Gastrocnemius medialis (tissue), 4 donors: ENCODE results near the gene NATD1. TPM values are rescaled to one million over a fixed set of nuclear protein-coding genes. Genes with fewer than 3 reads are reported as not detected.
A peak's percentile ranks its signal among the peaks of the same experiment; 100 is the strongest.

Experiments used
- ATAC-seq, 2 donors: fragments of 150-250 bp; one replicate each; pipeline ENCODE4 v1.9.1; 2016
- DNase-seq, 2 donors: peaks; one replicate each; pipeline ENCODE4 v3.0.0-alpha.2; 2019
- H3K27ac ChIP-seq, 4 donors: fragments of 200-600 bp; sonication (generic); 1 replicate in 1 of 4; 2 replicates in 3 of 4; pipeline ENCODE4 v1.5.1; 2016 to 2018; ENCODE audit warnings: mild to moderate bottlenecking in 2 of 4, moderate library complexity in 1 of 4
- H3K27me3 ChIP-seq, 3 donors: fragments of 200-600 bp; sonication (generic) in 2 of 3; 1 replicate in 1 of 3; 2 replicates in 2 of 3; pipeline versions ENCODE4 v1.5.1 to v1.6.0; 2016 to 2019; ENCODE audit warnings: mild to moderate bottlenecking in 1 of 3, moderate library complexity in 1 of 3
- H3K36me3 ChIP-seq, 2 donors: fragments of 200-600 bp; sonication (generic) in 1 of 2; one replicate each; pipeline ENCODE4 v1.5.1; 2017 to 2018
- H3K4me1 ChIP-seq, 2 donors: fragments of 200-600 bp; sonication (generic) in 1 of 2; one replicate each; pipeline ENCODE4 v1.5.1; 2016 to 2017; ENCODE audit warnings: mild to moderate bottlenecking in 2 of 2
- H3K4me3 ChIP-seq, 4 donors: fragments of 200-600 bp; sonication (generic) in 3 of 4; 1 replicate in 1 of 4; 2 replicates in 3 of 4; pipeline ENCODE4 v1.5.1; 2016 to 2019; ENCODE audit warnings: mild to moderate bottlenecking in 2 of 4
- H3K9me3 ChIP-seq, 3 donors: fragments of 200-600 bp; sonication (generic) in 2 of 3; 1 replicate in 1 of 3; 2 replicates in 2 of 3; pipeline ENCODE4 v1.5.1; 2016 to 2019
- POLR2A ChIP-seq, 2 donors: fragments of 450-650 bp; IDR thresholded peaks; one replicate each; pipeline ENCODE4 v1.6.1; 2017; ENCODE audit warnings: antibody characterized with exemption in 2 of 2, mild to moderate bottlenecking in 2 of 2, moderate library complexity in 2 of 2
- in situ Hi-C, 4 donors: fragments of 200-750 bp; cut with MboI; loops; one replicate each; pipeline versions ENCODE4 v1.15.0 to v1.8.0; 2017; ENCODE audit warnings: low sequenced_read_pairs in 4 of 4
- intact Hi-C: fragments of 100-400 bp; cut with DNase I; formaldehyde crosslinking; loops from one replicate; pipeline ENCODE4 v1.15.1; 2023; ENCODE audit warnings: low total_unique reads
- total RNA-seq, 4 donors: library from RNA; depleted of rRNA; stranded (reverse); fragments of >200 nt; gene quantifications; one replicate each; pipeline versions ENCODE4 v1.1.0 to v1.2.3, GENCODE V29; 2016
- TF ChIP-seq, protein P1 (sequence below), 5 experiments: fragments of 450-650 bp in 3 of 5; fragments of 200-600 bp in 2 of 5; sonication (generic) in 2 of 5; IDR thresholded peaks in 4 of 5; conservative IDR thresholded peaks in 1 of 5; 1 replicate in 4 of 5; 2 replicates in 1 of 5; pipeline ENCODE4 v1.5.1; 2016 to 2019; ENCODE audit warnings: antibody characterized with exemption in 5 of 5, mild to moderate bottlenecking in 3 of 5, moderate library complexity in 3 of 5

The NATD1 gene
- total RNA-seq, 4 donors from 2014 or later = 10.1 to 21.2 (median 15.5) TPM

- H3K9me3 ChIP-seq = no peaks in the 10 kb centered on the region
- H3K27me3 ChIP-seq = no peaks in the 10 kb centered on the region
- in situ Hi-C loops (no loop called here), intact Hi-C loops (loop anchor here (2.0 kb wide), 3 partner anchors 25 to 89 kb away; no protein-coding TSS in a partner anchor)
- no peak for DNase-seq
- peaks cover 39 to 43% of the 10 kb centered on the region in 2 donors for H3K4me1 ChIP-seq
- no peak for TF ChIP-seq POLR2A (IDR thresholded peaks at IDR 0.05)
- TF ChIP-seq, protein P1, sequence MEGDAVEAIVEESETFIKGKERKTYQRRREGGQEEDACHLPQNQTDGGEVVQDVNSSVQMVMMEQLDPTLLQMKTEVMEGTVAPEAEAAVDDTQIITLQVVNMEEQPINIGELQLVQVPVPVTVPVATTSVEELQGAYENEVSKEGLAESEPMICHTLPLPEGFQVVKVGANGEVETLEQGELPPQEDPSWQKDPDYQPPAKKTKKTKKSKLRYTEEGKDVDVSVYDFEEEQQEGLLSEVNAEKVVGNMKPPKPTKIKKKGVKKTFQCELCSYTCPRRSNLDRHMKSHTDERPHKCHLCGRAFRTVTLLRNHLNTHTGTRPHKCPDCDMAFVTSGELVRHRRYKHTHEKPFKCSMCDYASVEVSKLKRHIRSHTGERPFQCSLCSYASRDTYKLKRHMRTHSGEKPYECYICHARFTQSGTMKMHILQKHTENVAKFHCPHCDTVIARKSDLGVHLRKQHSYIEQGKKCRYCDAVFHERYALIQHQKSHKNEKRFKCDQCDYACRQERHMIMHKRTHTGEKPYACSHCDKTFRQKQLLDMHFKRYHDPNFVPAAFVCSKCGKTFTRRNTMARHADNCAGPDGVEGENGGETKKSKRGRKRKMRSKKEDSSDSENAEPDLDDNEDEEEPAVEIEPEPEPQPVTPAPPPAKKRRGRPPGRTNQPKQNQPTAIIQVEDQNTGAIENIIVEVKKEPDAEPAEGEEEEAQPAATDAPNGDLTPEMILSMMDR (IDR thresholded peaks at IDR 0.05 in 4 of 5, conservative IDR thresholded peaks at IDR 0.05 in 1 of 5) = no peak
- H3K4me3 ChIP-seq = peak overlapping the region; percentile 65 to 78 (median 70)
- H3K27ac ChIP-seq = peak overlapping the region; percentile 76 to 94 (median 92)
- peak; percentile 4 to 5 for ATAC-seq
- no peaks in the 10 kb centered on the region for H3K36me3 ChIP-seq
Measured at GRCh38 chr17:21253646-21254441, 634 bp upstream of the NATD1 start.

DNA sequence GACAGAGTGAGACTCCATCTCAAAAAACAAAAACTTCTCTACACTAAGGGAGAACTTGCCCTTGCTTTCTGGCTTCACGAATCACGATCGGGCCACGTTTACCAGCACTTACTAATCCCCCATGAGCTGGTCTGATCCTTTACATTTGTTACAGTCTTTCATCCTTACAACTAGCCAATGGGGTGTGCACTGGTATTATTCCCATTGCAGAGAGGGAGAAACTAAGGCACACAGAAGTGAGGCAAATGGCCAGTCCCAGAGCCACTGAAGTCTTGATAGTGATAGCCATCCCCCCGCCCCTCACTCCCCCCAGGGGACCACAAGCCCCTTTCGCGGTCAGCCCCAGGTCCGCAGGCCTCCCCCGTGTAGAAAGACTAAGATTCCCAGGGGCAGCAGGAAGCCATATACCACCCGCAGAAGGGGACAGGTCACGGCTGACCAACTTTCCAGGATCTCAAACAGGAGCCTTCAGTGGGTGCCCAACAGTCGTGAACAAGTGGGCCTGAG, 868 bp downstream of the NATD1 start:
- peaks cover 49 to 57% of the 10 kb centered on the region in 2 donors for H3K4me1 ChIP-seq
- H3K27me3 ChIP-seq = no peaks in the 10 kb centered on the region
- H3K36me3 ChIP-seq = no peaks in the 10 kb centered on the region
- in situ Hi-C loops = no loop called here
- H3K27ac ChIP-seq = peak overlapping the region; percentile 89 to 95 (median 92)
- no peaks in the 10 kb centered on the region for H3K9me3 ChIP-seq
- peak in 1 of 2 donors; percentile 34 for DNase-seq
- peak in 1 of 2 donors; percentile 1 for ATAC-seq
- peak overlapping the region; percentile 66 to 80 (median 70) for H3K4me3 ChIP-seq
- no peak for TF ChIP-seq POLR2A (IDR thresholded peaks at IDR 0.05)
- TF ChIP-seq, protein P1 (IDR thresholded peaks at IDR 0.05 in 4 of 5, conservative IDR thresholded peaks at IDR 0.05 in 1 of 5) = no peak
- intact Hi-C loops = loop anchor here (2.0 kb wide), 3 partner anchors 26 to 88 kb away; no protein-coding TSS in a partner anchor

GRCh38 chr17:21251337-21252010, 1.7 kb downstream of the NATD1 start:
- intact Hi-C loops (loop anchor here (2.0 kb wide), 4 partner anchors 27 to 87 kb away; no protein-coding TSS in a partner anchor), in situ Hi-C loops (no loop called here)
- H3K4me3 ChIP-seq = peak overlapping the region; percentile 1 to 80 (median 68)
- no peaks in the 10 kb centered on the region for H3K9me3 ChIP-seq
- no peak for ATAC-seq
- peaks cover 56 to 66% of the 10 kb centered on the region in 2 donors for H3K4me1 ChIP-seq
- TF ChIP-seq, protein P1 (IDR thresholded peaks at IDR 0.05 in 4 of 5, conservative IDR thresholded peaks at IDR 0.05 in 1 of 5) = no peak
- no peak for TF ChIP-seq POLR2A (IDR thresholded peaks at IDR 0.05)
- peak overlapping the region; percentile 89 to 95 (median 92) for H3K27ac ChIP-seq
- DNase-seq = peak in 1 of 2 donors; percentile 46
- H3K36me3 ChIP-seq = no peaks in the 10 kb centered on the region
- H3K27me3 ChIP-seq = no peaks in the 10 kb centered on the region

GRCh38 chr17:21250854-21251253, 2.4 kb downstream of the NATD1 start:
- no peaks in the 10 kb centered on the region for H3K27me3 ChIP-seq
- ATAC-seq (peak in 1 of 2 donors; percentile 16), DNase-seq (peak in 1 of 2 donors; percentile 51)
- peaks cover 62 to 72% of the 10 kb centered on the region in 2 donors for H3K4me1 ChIP-seq
- in situ Hi-C loops = no loop called here
- H3K9me3 ChIP-seq = no peaks in the 10 kb centered on the region
- intact Hi-C loops = loop anchor here (2.0 kb wide), 1 partner anchor 38 kb away; no protein-coding TSS in a partner anchor
- peak overlapping the region; percentile 89 to 95 (median 92) for H3K27ac ChIP-seq
- TF ChIP-seq, protein P1 (IDR thresholded peaks at IDR 0.05 in 4 of 5, conservative IDR thresholded peaks at IDR 0.05 in 1 of 5) = no peak
- TF ChIP-seq POLR2A (IDR thresholded peaks at IDR 0.05) = no peak
- peak overlapping the region in 2 of 4 donors; percentile 1 to 15 for H3K4me3 ChIP-seq
- H3K36me3 ChIP-seq = no peaks in the 10 kb centered on the region
